ENCODE measurements around the gene DARS1.
A peak's percentile ranks its signal among the peaks of the same experiment; 100 is the strongest.

Gene DARS1

GRCh38 chr2:135984199-135985017, 1.0 kb downstream of the DARS1 start:
- TF ChIP-seq CTCF (IDR thresholded peaks at IDR 0.05; ENCODE audit: low read depth, low read length) (no peak), EZH2phosphoT487 (IDR thresholded peaks at IDR 0.05; ENCODE audit: low read depth) (no peak)

GRCh38 chr2:135980434-135981079, 4.9 kb downstream of the DARS1 start:
- Histone ChIP-seq H2AFZ (ENCODE audit: low read depth, low read length) (no peak overlapping the region), H3K4me1 (ENCODE audit: low read length) (peaks cover 47% of the 10 kb centered on the region), H4K20me1 (ENCODE audit: insufficient read depth, low read length) (peaks cover 19% of the 10 kb centered on the region), H3K79me2 (ENCODE audit: low read length) (peaks cover 38% of the 10 kb centered on the region), H3K9ac (ENCODE audit: low read length) (no peak overlapping the region), H3K27me3 (ENCODE audit: low read depth, low read length) (no peaks in the 10 kb centered on the region), H3K4me2 (ENCODE audit: low read length) (peak overlapping the region; percentile 69), H3K36me3 (replicated peaks; ENCODE audit: low read depth, low read length) (peaks cover 50% of the 10 kb centered on the region), H3K4me3 (ENCODE audit: low read length) (peak overlapping the region; percentile 50), H3K27ac (ENCODE audit: low read length) (peak overlapping the region; percentile 53), H3K9me3 (ENCODE audit: insufficient read depth, low read length) (no peaks in the 10 kb centered on the region)
- TF ChIP-seq EZH2phosphoT487 (IDR thresholded peaks at IDR 0.05; ENCODE audit: low read depth), result no peak
- no peak for TF ChIP-seq CTCF (IDR thresholded peaks at IDR 0.05; ENCODE audit: low read depth, low read length)

More at GRCh38 chr2:135984199-135985017, 1.0 kb downstream of the DARS1 start:
- Histone ChIP-seq H3K4me3 (ENCODE audit: low read length) (peak overlapping the region; percentile 82), H3K27me3 (ENCODE audit: low read depth, low read length) (no peaks in the 10 kb centered on the region), H4K20me1 (ENCODE audit: insufficient read depth, low read length) (peaks cover 10% of the 10 kb centered on the region), H3K79me2 (ENCODE audit: low read length) (peaks cover 38% of the 10 kb centered on the region), H2AFZ (ENCODE audit: low read depth, low read length) (peak overlapping the region; percentile 71; the same call in 1 of the 2 replicates), H3K36me3 (replicated peaks; ENCODE audit: low read depth, low read length) (peaks cover 25% of the 10 kb centered on the region), H3K9me3 (ENCODE audit: insufficient read depth, low read length) (no peaks in the 10 kb centered on the region), H3K4me1 (ENCODE audit: low read length) (peaks cover 54% of the 10 kb centered on the region), H3K4me2 (ENCODE audit: low read length) (peak overlapping the region; percentile 81), H3K27ac (ENCODE audit: low read length) (peak overlapping the region; percentile 82), H3K9ac (ENCODE audit: low read length) (peak overlapping the region; percentile 87)

- H3K4me3 ChIP-seq (ENCODE audit: low read length), result no peak overlapping the region
- H2AFZ ChIP-seq (ENCODE audit: low read depth, low read length), result no peak overlapping the region
- TF ChIP-seq EZH2phosphoT487 (IDR thresholded peaks at IDR 0.05; ENCODE audit: low read depth) (no peak), CTCF (IDR thresholded peaks at IDR 0.05; ENCODE audit: low read depth, low read length) (no peak)
- H4K20me1 ChIP-seq (ENCODE audit: insufficient read depth, low read length), result peaks cover 32% of the 10 kb centered on the region
- H3K27me3 ChIP-seq (ENCODE audit: low read depth, low read length), result no peaks in the 10 kb centered on the region
- peaks cover 14% of the 10 kb centered on the region for H3K4me1 ChIP-seq (ENCODE audit: low read length)
- no peak overlapping the region for H3K4me2 ChIP-seq (ENCODE audit: low read length)
- H3K27ac ChIP-seq (ENCODE audit: low read length), result no peak overlapping the region
- H3K36me3 ChIP-seq (replicated peaks; ENCODE audit: low read depth, low read length), result peaks cover 50% of the 10 kb centered on the region
- H3K79me2 ChIP-seq (ENCODE audit: low read length), result peaks cover 32% of the 10 kb centered on the region
- H3K9ac ChIP-seq (ENCODE audit: low read length), result no peak overlapping the region
- no peaks in the 10 kb centered on the region for H3K9me3 ChIP-seq (ENCODE audit: insufficient read depth, low read length)
Measured at GRCh38 chr2:135975702-135976101, 9.7 kb downstream of the DARS1 start.

GRCh38 chr2:135974036-135974435, 11.4 kb downstream of the DARS1 start:
- TF ChIP-seq EZH2phosphoT487 (IDR thresholded peaks at IDR 0.05; ENCODE audit: low read depth), result no peak
- TF ChIP-seq CTCF (IDR thresholded peaks at IDR 0.05; ENCODE audit: low read depth, low read length), result no peak
- Histone ChIP-seq H4K20me1 (ENCODE audit: insufficient read depth, low read length) (peaks cover 25% of the 10 kb centered on the region), H3K36me3 (replicated peaks; ENCODE audit: low read depth, low read length) (peaks cover 45% of the 10 kb centered on the region), H2AFZ (ENCODE audit: low read depth, low read length) (no peak overlapping the region), H3K27ac (ENCODE audit: low read length) (no peak overlapping the region), H3K4me2 (ENCODE audit: low read length) (no peak overlapping the region), H3K4me1 (ENCODE audit: low read length) (no peaks in the 10 kb centered on the region), H3K4me3 (ENCODE audit: low read length) (no peak overlapping the region), H3K9ac (ENCODE audit: low read length) (no peak overlapping the region), H3K9me3 (ENCODE audit: insufficient read depth, low read length) (no peaks in the 10 kb centered on the region), H3K27me3 (ENCODE audit: low read depth, low read length) (no peaks in the 10 kb centered on the region), H3K79me2 (ENCODE audit: low read length) (peaks cover 30% of the 10 kb centered on the region)
